ENCODE results near the gene VEGFA.

The VEGFA gene

GRCh38 chr6:43739642-43740091 lies 30.3 kb upstream of the VEGFA start:
- DNase-seq = no peak

- no peak for DNase-seq
Observed at GRCh38 chr6:43740321-43740960, 29.6 kb upstream of the VEGFA start.

- no peak for DNase-seq
Observed at GRCh38 chr6:43740961-43741764, 28.8 kb upstream of the VEGFA start.

- DNase-seq = no peak
Observed at GRCh38 chr6:43741829-43742228, 28.2 kb upstream of the VEGFA start.

DNA sequence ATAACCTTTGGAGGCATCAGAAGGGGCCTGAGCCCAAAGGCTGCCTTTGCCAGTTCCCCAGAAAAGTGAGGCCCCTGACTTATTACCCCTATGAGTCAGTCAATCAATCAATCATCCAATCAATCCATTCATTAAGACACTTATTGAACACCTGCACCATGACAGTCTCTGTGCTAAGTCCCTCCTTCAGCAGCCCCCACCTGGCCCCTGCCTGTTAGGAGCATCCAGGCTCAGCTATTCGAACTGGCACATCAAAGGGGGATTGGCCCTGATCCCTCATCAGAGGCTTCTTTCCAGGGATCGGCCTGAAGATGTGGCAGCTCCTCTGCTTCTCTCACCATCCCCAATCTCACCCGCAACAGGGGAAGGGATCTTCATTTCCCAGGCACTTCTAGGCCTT lies 27.7 kb upstream of the VEGFA start:
- no peak for DNase-seq

- no peak for DNase-seq
Observed at GRCh38 chr6:43742931-43743632, 26.9 kb upstream of the VEGFA start.

- DNase-seq = no peak
Observed at GRCh38 chr6:43743682-43744381, 26.2 kb upstream of the VEGFA start.

- no peak for DNase-seq
Observed at GRCh38 chr6:43744491-43744890, 25.5 kb upstream of the VEGFA start.

DNA sequence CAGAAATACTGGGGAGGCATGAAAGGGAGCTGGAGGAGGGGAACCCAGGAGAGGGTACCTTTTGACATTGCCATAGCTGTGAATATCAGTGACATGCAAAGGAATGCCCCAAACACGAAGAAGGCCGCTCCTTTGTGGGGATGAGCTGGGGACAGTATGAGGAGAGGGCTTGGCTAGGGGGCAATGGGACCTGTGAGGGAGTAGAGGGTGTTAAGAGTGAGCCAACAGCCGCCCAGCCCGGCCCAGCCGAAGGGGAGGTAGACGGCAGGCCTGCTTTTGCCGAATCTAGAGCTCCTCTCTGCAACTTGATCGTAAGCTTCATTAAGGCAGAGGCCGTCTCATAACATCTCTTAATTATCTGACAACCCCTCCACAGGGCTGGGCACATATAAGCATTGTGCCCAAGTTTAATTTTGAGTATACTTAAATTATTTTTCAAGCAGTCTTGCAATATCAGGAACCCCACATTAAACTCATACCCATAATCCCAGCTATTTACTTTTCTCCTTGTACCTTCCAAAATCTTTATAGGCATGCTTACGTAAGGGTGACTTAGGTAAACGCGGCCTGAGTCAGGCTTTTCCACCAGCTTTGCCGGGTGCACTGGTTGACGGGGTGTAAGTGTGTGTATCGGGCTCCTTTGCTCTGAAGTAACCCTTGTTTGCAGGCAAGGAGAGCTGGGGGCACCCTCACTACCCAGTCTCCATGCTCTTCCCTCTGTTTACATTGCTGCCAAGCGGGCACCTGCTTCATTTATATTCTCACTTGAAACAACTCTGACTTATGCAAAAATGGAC lies 24.9 kb upstream of the VEGFA start:
- no peak for DNase-seq

DNA sequence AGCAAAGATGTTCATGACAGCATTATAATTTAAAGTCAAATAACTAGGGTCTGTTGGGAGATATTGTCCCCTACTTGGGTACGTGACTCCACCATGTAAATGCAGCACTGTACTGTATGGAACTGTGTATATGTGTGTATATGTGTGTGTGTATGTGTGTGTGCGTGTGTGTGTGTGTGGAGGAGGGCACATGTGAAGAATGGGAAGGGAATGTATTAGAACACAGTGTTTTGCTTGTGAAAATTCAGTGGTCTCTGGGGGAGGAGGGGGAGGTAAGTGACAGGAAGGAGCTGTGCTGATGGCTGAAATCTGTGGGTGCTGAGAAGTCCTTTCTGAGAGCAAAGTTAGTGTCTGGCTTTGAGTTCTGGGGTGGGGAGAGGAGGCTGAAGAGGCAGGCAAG lies 23.9 kb upstream of the VEGFA start:
- DNase-seq = no peak

DNA sequence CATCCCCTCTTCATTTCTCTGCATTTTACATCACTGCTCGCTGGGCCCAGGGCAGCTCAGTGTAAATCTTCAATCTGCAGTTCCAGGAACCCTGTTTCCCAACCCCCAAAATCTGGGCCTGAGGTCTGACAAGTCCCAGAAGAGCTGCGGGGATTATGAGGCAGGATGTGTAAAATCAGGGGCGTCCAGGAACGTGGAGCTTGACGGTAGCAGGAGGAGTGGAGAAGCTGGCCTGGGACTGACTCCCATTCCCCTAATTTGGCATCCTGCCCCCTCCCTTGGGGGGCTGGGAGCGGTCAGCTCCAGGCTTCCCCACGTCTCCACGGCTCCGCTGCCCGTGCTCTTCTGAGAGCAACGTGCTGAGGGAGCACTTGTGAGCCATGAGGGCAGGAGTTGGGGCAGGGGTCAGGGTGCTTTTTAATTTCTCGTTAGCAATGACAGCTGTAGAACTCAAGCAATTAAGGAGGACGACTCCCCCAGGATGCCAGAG lies 23.4 kb upstream of the VEGFA start:
- DNase-seq = no peak

GRCh38 chr6:43747784-43748183 lies 22.2 kb upstream of the VEGFA start:
- DNase-seq = no peak

GRCh38 chr6:43748765-43749164 lies 21.2 kb upstream of the VEGFA start:
- no peak for DNase-seq

GRCh38 chr6:43749461-43749860 lies 20.6 kb upstream of the VEGFA start:
- no peak for DNase-seq

GRCh38 chr6:43750622-43751021 lies 19.4 kb upstream of the VEGFA start:
- DNase-seq = no peak

DNA sequence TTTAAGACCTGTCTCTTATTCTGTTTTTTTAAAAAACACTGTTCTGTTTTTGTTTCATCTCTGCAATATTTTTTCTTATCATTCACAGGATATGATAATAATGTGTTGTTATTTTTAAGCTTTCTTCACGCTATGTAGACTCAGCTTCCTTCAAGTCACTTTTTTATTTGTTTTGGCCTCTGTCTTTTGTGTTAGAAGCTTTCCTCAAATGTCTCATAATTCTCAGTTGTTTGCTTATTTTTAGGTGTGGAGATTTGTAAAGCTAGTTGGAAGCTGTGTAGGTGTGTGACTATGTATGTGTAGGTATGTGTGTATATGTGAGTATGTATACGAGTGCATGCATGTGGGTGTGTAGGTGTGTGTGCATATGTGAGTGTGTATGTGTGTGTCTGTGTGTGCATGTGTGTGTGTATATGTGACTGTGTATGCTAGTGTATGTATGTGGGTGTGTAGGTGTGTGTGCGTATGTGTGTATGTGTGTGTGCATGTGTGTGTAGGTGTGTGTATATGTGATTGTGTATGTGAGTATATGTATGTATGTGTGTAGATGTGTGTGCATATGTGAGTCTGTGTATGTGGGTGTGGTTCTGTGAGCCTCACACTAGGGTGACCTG lies 16.3 kb upstream of the VEGFA start:
- no peak for DNase-seq

DNA sequence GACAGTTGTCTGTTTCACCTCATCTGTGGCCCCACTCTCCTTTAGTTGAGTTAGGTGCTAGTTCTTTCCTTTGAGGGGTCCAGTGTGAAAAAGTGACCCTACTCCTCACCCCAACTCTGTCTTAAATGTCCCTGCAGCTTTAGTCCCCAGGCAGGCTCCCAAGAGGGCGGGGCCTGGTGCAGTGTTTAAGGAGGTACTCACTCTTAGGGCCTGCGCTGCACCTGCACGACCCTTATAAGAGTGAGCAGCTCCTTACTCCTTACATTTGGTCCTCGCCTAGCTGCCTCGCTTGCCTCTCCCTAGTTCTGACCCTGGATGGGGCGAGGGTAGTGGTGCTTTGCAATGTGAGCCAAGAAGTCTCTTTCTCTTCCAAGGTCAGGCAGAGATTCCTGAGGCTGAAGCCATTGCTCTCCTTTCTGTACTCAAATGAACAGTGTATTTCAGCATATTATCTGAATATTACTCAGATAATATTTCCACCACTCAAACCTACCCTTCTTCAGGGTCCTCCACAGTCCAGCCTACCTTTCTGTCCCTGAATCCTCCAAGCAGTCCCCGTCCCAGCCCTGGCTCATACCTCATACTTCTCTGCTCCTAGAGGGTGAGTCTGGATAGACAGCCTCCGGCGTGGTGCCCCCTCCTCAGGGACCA lies 11.9 kb upstream of the VEGFA start:
- DNase-seq = no peak

DNA sequence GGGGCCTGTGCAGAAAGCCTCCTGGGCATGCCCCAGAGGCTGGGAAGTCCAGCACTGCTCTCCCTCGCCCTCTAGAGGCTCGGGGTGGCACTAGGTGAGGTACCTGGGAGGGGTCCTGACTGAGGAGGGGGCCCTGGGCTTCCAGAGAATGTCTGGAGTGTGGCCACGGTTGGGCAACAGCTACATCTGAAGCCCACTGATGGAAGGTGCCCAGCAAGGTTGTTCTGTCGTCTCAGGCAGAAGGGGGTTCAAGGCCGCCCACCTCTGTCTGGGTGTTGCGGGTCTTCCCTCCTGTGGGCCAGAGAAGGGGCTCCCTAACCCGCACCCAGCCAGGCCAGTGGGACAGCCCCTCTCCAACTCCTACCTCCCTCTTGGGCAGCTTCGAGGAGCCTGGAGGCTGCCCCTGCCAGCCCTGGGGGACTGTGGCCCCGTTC lies 11.4 kb upstream of the VEGFA start:
- DNase-seq = no peak

DNA sequence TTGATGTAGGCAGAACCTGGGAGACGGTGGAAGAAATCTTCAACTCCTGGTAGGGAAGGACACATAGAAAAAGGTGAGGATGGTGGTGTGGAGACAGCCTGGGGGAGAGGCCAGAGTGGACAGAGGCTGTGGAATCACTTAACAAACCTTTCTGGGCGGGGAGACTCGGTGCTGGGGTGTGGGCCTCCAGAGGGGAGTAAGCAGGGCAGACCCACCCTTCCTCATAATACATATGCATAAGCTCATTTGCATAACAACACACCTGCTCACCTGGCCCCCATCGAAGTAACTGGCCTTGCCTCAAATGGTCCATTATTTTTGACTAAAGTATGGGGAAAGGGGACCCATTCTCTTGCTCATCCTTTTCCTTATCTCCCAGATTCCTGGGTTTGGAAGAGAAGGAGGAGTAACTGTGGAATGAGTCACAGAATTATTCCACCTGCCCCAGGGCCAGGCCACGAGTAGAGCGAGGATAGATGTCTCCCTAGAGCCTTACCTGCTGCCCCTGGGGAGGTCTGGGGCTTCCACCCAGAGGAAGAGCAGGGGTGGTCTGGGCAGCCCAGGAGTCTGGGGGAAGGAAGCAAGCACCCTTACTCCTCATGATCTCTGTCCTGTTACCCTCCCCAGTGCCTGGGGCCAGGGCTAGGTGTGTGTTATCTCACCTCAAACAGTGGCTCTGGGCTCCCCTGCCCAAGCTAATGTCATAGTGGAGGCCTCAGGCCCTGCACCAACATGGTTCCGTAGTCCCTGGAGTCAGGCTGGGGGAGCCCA lies 10.7 kb upstream of the VEGFA start:
- no peak for DNase-seq

GRCh38 chr6:43759907-43760206 lies 10.2 kb upstream of the VEGFA start:
- no peak for DNase-seq
